MM.1S (cell line): ENCODE results near the gene NCKAP5.

Experiments
- DNase-seq: peaks from one replicate; pipeline ENCODE4 v3.0.0-alpha.2; 2015
- H2AFZ ChIP-seq: fragments of 300-600 bp; sonication (generic); 2 replicates; pipeline ENCODE4 v1.6.0; 2016; ENCODE audit warnings: antibody characterized with exemption, low read length
- H3F3A ChIP-seq: fragments of 300-600 bp; sonication (generic); 2 replicates; pipeline ENCODE4 v1.6.1; 2016; ENCODE audit warnings: mild to moderate bottlenecking, antibody characterized with exemption, low read length, moderate library complexity, mixed read lengths; ENCODE audit not compliant: insufficient read depth
- H3K27ac ChIP-seq: fragments of 300-600 bp; sonication (generic); 2 replicates; pipeline ENCODE4 v1.5.1; 2016; ENCODE audit warnings: mild to moderate bottlenecking, low read length
- H3K27me3 ChIP-seq: fragments of 300-600 bp; sonication (generic); replicated peaks from 2 replicates; pipeline ENCODE4 v1.6.0; 2016; ENCODE audit warnings: low read length; ENCODE audit not compliant: insufficient read depth
- H3K36me3 ChIP-seq: fragments of 300-600 bp; sonication (generic); replicated peaks from 2 replicates; pipeline ENCODE4 v1.6.1; 2016; ENCODE audit warnings: mild to moderate bottlenecking, low read length, mixed read lengths; ENCODE audit not compliant: insufficient read depth
- H3K4me1 ChIP-seq: fragments of 300-600 bp; sonication (generic); 2 replicates; pipeline ENCODE4 v1.6.1; 2016; ENCODE audit warnings: low read length, mixed read lengths
- H3K4me2 ChIP-seq: fragments of 300-600 bp; sonication (generic); 2 replicates; pipeline ENCODE4 v1.6.0; 2016; ENCODE audit warnings: low read depth, low read length
- H3K4me3 ChIP-seq: fragments of 300-600 bp; sonication (generic); 2 replicates; pipeline ENCODE4 v1.5.1; 2016; ENCODE audit warnings: low read length, mixed read lengths
- H3K79me2 ChIP-seq: fragments of 300-600 bp; sonication (generic); 2 replicates; pipeline ENCODE4 v1.6.1; 2016; ENCODE audit warnings: mixed run types, low read length, mixed read lengths
- H3K9ac ChIP-seq: fragments of 300-600 bp; sonication (generic); 2 replicates; pipeline ENCODE4 v1.6.1; 2016; ENCODE audit warnings: low read length, mixed read lengths
- H3K9me2 ChIP-seq: fragments of 300-600 bp; sonication (generic); replicated peaks from 2 replicates; pipeline ENCODE4 v1.6.1; 2016; ENCODE audit warnings: mild to moderate bottlenecking, low read length, mixed read lengths; ENCODE audit not compliant: insufficient read depth
- H3K9me3 ChIP-seq: fragments of 300-600 bp; sonication (generic); replicated peaks from 2 replicates; pipeline ENCODE4 v1.6.1; 2016; ENCODE audit warnings: mild to moderate bottlenecking, low read length, mixed read lengths; ENCODE audit not compliant: insufficient read depth
- H4K20me1 ChIP-seq: fragments of 300-600 bp; sonication (generic); 2 replicates; pipeline ENCODE4 v1.6.1; 2016; ENCODE audit warnings: mild to moderate bottlenecking, low read length, moderate library complexity, mixed read lengths; ENCODE audit not compliant: insufficient read depth
- CTCF ChIP-seq: fragments of 300-600 bp; sonication (generic); IDR thresholded peaks from 2 replicates; pipeline ENCODE4 v1.5.1; 2016; ENCODE audit warnings: antibody characterized with exemption, low read length, mixed read lengths
- EZH2 ChIP-seq: fragments of 300-600 bp; sonication (generic); optimal IDR thresholded peaks from 2 replicates; pipeline ENCODE3; 2017; ENCODE audit warnings: low read depth, mild to moderate bottlenecking, antibody characterized with exemption, low read length, mixed read lengths
- EZH2phosphoT487 ChIP-seq: fragments of 300-600 bp; sonication (generic); IDR thresholded peaks from 2 replicates; pipeline ENCODE4 v1.6.1; 2018; ENCODE audit warnings: antibody characterized with exemption, low read length

The NCKAP5 gene

GRCh38 chr2:133130548-133131246, 437.6 kb downstream of the NCKAP5 start:
- H3K9me2 ChIP-seq = no peaks in the 10 kb centered on the region
- TF ChIP-seq CTCF = no peak
- TF ChIP-seq EZH2phosphoT487 = no peak
- no peak for TF ChIP-seq EZH2
- H2AFZ ChIP-seq = no peak overlapping the region
- H3K27ac ChIP-seq = no peak overlapping the region
- DNase-seq = no peak
- no peaks in the 10 kb centered on the region for H3K9me3 ChIP-seq
- no peak overlapping the region for H3K9ac ChIP-seq
- H3F3A ChIP-seq = no peaks in the 10 kb centered on the region
- no peak overlapping the region for H3K4me2 ChIP-seq
- H3K36me3 ChIP-seq = no peaks in the 10 kb centered on the region
- no peaks in the 10 kb centered on the region for H3K79me2 ChIP-seq
- no peaks in the 10 kb centered on the region for H3K27me3 ChIP-seq
- no peak overlapping the region for H3K4me3 ChIP-seq
- no peaks in the 10 kb centered on the region for H3K4me1 ChIP-seq
- no peaks in the 10 kb centered on the region for H4K20me1 ChIP-seq

- no peak overlapping the region for H3K27ac ChIP-seq
- no peak for DNase-seq
- no peaks in the 10 kb centered on the region for H4K20me1 ChIP-seq
- H3K27me3 ChIP-seq = no peaks in the 10 kb centered on the region
- H3F3A ChIP-seq = no peaks in the 10 kb centered on the region
- TF ChIP-seq EZH2phosphoT487 (no peak), EZH2 (no peak), CTCF (no peak)
- H3K9ac ChIP-seq = no peak overlapping the region
- no peaks in the 10 kb centered on the region for H3K36me3 ChIP-seq
- no peaks in the 10 kb centered on the region for H3K9me3 ChIP-seq
- H2AFZ ChIP-seq = no peak overlapping the region
- H3K4me1 ChIP-seq = no peaks in the 10 kb centered on the region
- no peak overlapping the region for H3K4me2 ChIP-seq
- H3K79me2 ChIP-seq = no peaks in the 10 kb centered on the region
- no peaks in the 10 kb centered on the region for H3K9me2 ChIP-seq
- no peak overlapping the region for H3K4me3 ChIP-seq
These were observed 443.8 kb downstream of the NCKAP5 start for GRCh38 chr2:133124446-133124845.

GRCh38 chr2:133123904-133124303, 444.4 kb downstream of the NCKAP5 start:
- Histone ChIP-seq H3K9ac (no peak overlapping the region), H3K27me3 (no peaks in the 10 kb centered on the region), H3K36me3 (no peaks in the 10 kb centered on the region), H3K4me1 (no peaks in the 10 kb centered on the region), H3K4me2 (no peak overlapping the region), H3F3A (no peaks in the 10 kb centered on the region), H3K79me2 (no peaks in the 10 kb centered on the region), H4K20me1 (no peaks in the 10 kb centered on the region), H3K27ac (no peak overlapping the region), H3K9me3 (no peaks in the 10 kb centered on the region), H3K4me3 (no peak overlapping the region), H2AFZ (no peak overlapping the region), H3K9me2 (no peaks in the 10 kb centered on the region)
- no peak for TF ChIP-seq EZH2
- TF ChIP-seq EZH2phosphoT487 = no peak
- no peak for TF ChIP-seq CTCF
- DNase-seq = no peak
